Stimulated activated naive CD8-positive, alpha-beta T cell treated with anti-CD3 and anti-CD28 coated beads, Interleukin-15, Interleukin-2, amounts not matched to agents 100 U/mL and 50 U/mL, for 24 hours (primary cell): ENCODE results near the gene COL6A1.
"Not testable (repeated sequence)": the region's sequence is repeated elsewhere in the genome, so short reads cannot be mapped to it uniquely, and the experiment has no call there.

Experiments
- ATAC-seq: fragments of 150-1000 bp; cut with Tn5 transposase; one replicate; pipeline ENCODE4 v1.10.0; 2021
- DNase-seq: peaks from one replicate; pipeline ENCODE4 v3.0.0; 2021

Gene COL6A1

DNA sequence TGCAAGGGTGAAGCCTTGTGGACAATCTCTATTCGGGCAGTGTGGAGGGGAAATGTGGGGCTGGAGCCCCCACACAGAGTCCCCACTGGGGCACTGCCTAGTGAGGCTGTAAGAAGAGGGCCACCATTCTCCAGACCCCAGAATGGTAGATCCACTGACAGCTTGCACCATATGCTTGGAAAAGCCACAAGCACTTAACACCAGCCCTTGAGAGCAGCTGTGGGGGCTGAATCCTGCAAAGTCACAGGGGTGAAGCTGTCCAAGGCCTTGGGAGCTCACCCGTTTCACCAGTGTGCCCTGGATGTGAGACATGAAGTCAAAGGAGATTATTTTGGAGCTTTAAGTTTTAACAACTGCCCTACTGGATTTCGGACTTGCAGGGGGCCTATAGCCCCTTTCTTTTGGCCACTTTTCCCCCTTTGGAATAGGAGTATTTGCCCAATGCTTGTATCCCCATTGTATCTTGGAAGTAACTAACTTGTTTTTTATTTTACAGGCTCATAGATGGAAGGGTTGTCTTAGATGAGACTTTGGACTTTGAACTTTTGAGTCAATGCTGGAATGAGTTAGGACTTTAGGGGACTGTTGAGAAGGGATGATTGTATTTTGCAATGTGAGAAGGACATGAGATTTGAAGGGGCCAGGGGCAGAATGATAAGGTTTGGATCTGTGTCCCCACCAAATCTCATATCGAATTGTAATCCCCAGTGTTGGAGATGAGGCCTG is 16.3 kb upstream of the COL6A1 start:
- ATAC-seq (no peak), DNase-seq (no peak)

DNA sequence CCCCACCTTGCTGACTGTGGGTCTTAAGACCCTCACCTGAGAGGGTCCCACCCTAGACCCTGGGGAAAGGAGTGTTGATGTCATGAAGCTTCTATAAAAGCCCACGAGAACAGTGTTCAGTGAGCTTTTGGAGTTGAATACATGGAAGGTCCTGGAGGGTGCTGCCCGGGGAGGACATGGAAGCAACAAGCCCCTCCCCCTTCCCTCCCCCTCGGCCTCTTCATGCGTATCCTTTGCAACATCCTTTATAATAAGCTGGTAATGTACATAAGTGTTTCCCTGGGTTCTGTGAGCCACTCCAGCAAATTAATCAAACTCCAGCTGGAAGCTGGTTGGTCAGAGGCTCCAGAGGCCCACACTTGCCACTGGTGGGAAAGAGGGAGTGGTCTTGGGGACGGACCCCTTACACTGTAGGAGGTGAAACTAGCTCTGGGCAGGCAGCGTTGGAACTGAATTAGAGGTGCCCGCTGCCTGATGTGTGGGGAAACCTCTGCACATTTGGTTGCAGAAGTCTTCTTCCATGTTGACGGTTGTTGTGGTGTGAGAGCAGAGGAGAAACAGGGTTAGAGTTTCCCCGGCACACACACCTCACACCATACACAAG is 14.7 kb upstream of the COL6A1 start:
- DNase-seq (no peak), ATAC-seq (no peak)

DNA sequence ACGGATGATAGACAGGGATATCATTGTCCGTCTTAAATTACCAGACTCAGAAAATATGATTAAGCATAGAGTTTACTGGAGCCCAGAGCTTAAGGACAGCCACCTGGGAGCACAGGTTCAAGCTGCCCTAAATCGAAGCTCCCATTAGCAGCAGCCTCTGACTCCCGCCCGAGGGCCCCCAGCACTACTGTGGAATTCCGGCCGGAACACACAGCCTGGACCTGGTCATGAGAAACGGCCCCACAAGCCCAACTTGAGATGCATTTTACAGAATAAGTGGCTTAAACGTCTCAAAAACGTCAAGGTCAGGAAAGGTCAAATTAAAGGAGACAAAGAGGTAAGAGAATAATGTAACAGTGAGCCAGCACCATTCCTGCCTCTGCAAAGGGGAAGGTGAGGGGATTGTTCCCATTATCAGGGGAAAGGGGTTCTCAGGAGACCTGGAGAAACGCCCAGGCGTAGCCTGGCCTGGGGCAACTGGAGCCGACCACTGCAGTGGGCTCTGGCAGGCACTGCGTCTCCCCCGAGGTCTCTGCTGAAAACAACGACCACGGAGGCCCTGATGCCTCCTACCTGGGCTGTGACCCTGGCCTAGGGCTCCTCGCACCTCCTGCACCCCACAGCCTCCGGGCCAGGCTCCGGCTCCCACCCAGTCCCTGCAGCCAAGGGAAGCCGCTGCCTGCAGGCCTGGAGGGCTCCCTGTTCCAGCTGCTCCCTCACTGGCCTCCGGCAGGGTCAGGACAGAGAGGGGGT is 11.5 kb upstream of the COL6A1 start:
- DNase-seq (no peak), ATAC-seq (no peak)

DNA sequence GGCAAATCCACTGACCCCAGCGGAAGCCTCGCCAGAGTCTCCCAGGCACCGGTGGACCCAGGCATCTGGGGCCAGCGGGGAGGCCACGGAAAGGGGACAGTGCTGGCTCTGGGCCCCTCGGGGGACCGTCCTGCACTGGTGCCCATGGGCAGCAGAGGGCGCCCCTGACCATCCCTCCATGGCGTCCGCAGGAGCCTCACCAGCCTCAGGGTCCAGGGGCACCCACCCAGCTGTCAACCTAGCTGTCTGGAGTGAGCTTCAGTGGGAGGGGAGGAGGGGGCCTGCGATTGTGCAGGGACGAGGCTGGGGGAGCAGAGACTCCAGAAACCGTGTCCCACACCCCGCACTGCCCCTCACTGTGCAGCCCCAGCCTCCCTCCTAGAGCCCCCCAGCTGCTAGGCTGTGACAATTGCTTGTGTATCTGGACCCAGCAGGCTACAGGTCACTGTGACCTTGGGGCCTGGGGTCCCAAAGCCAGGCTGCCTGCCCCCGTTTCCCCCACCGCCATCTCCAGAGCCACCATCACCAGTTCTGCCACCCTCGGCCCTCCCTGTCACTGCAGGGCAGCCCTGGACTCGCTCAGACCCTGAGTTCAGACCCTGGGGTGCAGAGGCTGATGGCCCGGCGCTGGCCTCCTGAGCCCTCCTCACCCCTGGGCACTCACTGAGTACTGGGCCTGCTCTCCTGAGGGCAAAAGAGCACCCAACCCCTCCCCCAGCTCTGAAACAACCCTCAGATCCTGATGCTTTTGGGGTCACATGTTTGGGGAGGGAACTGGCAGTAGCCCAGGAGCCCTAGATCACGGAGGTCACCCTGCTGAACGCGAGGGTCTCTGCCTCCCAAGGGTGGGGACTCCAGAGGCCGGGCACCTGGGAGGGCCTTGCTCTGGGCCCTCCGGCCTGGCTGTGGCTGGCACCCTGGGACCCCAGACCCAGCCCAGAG is 10.6 kb upstream of the COL6A1 start:
- ATAC-seq (peak; percentile 62), DNase-seq (peak; percentile 80)

DNA sequence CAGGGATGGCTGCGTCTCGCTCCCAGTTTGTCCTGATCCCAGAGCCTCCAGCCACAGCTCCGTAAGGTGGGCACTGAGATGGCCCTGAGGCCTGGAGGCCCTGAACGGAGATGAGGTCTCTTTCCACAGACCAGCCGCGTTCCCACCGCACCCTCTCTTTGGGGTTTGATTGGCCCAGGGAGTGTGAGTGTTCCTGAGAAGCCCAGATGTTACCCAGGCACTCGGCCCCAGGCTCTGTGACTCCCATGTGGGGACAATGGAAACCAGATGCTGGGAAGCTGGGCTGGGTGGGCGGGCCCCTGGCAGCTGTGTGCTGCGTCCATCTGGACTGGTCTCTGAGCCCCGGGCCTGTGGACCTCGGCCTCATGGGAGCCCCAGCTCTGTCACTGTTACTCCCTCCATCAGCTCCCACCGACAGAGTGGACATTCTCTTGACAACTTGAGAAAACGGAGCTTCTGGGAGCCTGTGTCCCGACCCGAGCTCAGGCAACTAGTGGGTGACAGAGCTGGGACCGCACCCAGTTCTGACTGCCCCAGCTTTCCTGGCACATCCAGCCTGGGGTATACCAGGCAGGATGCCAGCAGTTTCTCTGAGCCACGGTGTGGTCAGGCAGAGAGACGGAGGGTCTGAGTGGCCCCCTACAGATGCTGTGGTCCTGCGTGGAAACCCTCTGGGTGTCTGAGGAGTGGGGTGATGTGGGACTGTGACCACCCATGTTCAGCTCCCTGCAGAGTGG is 9.8 kb upstream of the COL6A1 start:
- ATAC-seq (no peak), DNase-seq (no peak)

DNA sequence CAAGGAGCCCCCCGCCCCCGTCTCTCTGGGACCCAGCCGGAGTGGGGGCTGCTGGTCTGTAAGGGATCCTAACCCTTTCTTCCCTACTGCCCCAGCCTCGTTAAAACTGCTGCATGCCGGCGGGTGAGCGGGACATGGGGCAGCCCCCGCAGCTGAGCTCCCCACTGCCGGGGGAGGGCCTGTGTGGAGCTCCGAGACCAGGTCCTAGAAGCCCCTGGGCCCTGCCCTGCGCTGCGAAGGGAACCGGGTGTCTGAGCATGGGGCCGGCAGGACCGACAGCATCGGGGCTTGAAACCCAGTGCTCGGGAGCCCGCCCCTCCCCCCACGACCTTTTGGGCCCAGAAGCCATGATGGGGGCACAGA is 9.2 kb upstream of the COL6A1 start:
- ATAC-seq (no peak), DNase-seq (peak; percentile 18)

DNA sequence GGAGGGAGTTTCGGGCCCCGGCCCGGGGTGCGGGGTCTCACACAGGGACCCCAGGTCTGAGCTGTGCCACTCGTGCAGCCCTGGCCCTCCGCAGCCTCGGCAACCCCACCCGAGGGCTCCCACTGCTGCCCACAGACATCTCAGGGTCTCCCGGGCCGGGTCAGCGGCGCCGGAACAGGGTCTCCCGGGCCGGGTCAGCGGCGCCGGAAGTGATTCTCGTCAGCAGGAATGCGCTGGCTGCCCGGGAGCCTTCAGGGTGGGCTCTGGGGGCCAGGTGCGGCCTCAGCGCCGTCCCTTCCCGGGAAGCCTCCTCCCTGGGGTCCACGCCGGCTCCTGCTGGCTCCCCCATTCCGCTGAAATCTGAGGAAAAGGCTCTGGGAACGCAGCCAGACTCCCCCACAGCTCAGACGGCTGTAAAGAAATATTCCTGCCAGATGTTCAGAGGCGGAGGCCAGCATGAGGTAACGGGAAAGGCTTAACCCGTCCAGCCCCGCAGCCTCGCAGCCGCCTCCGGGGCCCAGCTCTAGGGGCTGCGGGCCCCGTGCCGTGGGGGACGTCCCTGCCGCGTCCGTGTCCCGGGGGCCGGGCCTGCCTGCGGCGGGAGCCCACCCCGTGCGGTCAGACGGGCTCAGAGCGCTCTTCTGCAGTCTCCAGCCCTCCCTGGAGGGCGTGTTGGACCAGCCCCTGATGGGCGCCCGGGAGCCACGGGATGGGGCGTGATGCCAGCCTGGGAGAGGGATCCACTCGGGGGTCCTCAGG is 8.7 kb upstream of the COL6A1 start:
- ATAC-seq (peak; percentile 8), DNase-seq (peak; percentile 28)

DNA sequence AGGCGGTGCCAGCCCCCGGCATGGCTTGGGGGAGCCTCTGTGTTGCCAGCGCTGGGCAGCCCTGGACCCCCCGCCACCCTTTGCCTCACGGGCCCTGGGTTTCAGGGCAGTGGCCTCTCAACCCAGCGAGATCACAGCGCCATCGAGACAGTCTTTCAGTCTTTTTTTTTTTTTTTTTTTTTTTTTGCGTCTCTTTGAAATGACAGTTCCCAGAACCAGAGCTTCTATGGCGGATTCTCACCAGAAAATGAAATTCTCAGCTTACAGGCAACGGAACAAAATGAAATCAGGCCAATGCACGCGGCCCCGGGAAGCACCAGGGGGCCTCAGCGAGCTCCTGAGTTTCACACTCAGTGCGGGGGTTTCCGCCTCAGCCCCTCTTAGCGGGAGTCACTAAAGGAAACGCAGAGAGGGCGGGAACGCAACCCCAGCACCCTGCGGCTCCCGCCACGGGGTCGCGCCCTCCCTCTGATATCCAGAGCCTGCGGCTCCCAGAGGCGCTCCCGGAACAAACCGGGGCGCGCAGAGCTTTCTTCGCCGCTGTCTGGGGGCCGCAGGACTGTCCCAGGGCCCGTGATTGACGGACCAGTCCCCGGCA is 8.0 kb upstream of the COL6A1 start:
- DNase-seq (peak; percentile 88), ATAC-seq (peak; percentile 80)

DNA sequence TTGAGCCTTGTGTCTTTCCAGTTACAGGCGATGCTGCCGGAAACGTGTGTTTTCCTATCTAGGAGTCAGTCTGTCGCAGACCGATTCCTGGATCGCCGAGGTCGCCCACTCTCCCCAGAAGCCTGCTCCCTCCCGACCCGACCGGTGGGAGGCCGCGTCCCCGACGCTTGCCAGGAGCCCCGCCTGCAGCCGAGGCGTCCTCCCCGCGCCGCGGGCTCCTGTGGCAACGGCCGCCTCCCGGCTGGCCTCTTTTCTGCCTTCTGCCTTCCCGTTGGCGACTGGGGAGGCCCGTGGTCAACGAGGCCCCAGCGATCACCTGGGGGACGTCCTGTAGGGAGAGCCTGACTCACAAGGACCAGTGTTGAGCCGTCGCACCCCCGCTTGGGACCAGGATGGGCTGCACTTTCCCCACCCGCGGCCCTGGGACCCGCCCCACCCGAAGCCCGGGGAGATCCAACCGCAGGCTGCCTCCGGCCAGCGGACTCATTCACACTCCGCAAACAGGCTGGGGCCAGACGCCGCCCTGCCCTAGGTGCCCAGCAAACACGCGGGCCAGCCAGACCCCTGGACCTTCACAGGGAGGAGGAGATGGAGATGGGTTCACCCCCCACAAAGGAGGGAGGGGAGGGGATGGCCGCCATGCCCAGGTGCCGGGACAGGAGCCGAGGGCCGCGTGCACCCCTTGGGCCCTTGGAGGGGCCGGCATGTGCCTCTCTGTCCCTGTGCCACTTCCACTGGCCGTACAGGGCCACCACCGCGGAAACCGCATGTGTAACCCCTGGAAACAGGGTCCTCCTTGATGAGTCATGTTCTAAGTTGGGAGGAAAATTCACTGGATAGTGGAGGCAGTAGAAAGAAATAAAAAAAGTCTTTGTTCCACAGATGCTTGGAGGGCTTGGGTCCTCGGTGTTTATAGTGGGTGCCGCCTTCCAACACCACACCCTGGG is 7.2 kb upstream of the COL6A1 start:
- peak; percentile 13 for ATAC-seq
- peak; percentile 55 for DNase-seq

DNA sequence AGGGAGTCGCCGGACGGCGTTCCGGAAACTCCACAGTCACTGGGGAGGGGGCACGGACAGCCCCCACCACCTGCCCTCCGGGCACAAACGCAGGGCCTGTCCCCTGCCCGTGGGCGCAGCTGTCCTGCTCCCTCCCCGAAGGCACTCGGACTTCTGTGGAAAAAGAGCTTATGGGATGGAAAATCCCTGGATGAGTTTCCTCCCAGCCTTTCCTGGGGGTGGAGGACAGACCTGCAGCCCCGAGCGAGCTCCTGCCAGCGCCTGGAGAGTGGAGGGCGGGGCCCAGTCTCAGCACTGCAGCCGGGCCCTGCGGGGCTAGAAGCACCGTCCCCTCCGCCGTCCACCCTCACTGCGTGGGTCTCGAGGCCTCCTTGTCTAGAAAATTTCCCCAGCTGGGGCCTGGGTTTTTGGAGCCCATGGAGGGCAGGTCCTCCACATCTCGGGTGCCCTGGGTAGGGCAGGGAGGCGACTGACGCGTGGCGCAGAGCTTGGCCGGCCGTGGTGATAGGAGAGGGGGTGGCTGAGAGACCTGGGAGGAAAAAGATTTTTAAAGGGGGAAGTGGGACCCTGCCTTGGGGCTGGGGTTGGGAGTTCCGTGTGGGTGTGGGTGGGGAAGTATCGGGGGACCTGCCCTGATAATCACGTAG is 6.4 kb upstream of the COL6A1 start:
- ATAC-seq (no peak), DNase-seq (peak; percentile 17)

DNA sequence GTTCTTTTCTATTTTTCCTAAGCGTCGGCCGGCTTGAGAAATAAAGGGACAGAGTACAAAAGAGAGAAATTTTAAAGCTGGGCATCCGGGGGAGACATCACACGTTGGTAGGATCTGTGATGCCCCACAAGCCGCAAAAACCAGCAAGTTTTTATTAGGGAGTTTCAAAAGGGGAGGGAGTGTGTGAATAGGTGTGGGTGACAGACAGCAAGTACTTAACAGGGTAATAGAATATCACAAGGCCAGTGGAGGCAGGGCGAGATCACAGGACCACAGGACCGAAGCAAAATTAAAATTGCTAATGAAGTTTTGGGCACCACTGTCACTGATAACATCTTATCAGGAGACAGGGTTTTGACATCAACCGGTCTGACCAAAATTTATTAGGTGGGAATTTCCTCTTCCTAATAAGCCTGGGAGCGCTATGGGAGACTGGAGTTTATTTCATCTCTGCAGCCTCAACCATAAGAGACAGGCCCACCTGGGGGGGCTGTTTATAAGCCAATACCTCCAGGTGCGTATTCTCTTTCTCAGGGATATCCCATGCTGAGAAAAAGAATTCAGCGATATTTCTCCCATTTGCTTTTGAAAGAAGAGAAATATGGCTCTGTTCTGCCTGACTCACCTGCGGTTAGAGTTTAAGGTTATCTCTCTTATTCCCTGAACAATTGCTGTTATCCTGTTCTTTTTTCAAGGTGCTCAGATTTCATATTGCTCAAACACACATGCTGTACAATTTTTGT is 5.7 kb upstream of the COL6A1 start:
- not testable (repeated sequence) for ATAC-seq, DNase-seq

DNA sequence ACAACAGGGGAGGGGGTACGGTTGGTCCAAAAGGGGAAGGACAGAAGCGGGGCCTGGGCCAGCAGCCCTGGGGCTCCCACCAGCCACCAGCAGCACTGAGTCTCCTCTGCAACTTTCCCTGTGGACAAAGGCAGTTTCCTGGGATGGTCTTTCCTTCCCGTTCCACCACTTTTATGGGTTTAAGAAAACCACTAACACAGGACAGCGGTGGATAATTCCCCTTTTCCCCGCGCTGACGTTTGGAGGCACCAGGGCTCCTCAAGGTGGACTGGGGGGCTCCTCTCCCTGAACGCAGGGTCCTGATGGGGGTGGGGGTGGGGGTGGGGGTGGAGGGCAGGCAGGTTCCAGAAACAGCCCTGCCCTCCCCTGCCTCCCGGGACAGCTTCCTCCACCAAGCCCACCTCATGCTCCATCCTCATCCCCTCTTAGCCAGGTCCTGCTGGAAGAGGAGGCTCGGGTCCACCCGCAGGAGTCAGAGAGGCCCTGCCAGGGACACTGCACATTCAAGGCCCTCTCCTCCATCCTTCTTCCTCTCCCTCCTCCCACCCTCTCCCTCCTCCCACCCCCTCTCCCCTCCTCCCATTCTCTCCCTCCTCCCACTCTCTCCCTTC is 4.8 kb upstream of the COL6A1 start:
- DNase-seq, result no peak
- no peak for ATAC-seq

DNA sequence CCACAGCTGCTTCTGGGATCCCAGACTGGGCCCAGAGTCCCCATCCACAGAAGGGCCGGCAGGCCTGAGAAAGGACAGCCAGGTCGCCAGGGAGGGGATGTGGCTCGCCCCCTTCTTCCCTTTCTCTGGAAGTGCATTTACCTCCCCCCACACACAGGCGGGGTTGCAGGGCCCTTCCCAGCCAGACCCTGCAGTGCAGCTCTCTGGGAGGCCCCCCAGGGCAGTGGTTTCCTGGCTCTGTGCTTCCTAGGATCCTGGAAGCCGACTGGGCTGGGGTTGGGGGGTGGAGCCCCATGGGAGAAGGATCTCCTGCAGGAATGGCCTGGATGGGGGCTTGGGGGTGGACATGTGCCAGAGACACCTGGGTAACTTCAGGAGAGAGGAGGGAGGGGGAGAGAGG is 4.2 kb upstream of the COL6A1 start:
- DNase-seq, result no peak

DNA sequence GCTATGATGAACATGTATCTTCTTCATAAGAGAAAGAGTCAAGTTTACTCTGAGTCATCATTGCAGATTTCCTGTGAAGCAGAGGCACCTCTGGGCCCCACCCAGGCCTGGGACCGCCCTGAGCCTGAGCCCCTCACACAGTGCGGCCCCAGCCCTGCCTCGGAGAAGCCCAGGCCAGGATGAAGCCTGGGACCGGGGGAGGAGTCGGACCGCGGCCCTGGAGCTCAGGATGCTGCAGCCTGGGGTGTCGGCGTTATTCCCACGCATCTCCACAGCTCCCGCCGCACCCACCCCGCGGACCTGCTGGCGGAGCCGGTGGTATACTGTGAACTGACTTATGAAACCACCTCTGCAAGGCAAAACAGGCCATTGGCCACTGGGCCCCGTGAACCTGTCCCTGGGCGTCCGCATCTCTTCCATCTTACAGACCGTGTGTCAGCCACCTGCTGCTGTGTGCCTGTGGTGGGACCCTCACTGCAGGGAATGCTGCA is 2.4 kb upstream of the COL6A1 start:
- DNase-seq (peak; percentile 19), ATAC-seq (peak; percentile 51)

More for the DNA sequence above, 4.2 kb upstream of the COL6A1 start:
- no peak for ATAC-seq

DNA sequence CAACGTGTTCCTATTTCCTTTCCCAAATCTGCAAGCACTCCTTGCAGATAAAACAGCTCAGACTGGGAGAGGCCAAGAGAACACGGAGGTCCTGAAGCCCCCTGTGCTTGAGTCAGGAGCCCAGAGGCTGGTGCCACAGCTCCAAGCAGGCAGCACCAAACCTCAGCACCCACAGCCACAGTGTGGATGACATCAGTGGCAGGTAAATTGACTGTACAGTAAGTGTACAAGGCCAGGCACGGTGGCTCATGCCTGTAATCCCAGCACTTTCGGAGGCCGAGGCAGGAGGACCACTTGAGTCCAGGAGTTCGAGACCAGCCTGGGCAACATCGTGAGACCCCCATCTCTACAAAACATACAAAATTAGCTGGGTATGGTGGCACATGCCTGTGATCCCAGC is 1.9 kb upstream of the COL6A1 start:
- DNase-seq (peak; percentile 24), ATAC-seq (no peak)

DNA sequence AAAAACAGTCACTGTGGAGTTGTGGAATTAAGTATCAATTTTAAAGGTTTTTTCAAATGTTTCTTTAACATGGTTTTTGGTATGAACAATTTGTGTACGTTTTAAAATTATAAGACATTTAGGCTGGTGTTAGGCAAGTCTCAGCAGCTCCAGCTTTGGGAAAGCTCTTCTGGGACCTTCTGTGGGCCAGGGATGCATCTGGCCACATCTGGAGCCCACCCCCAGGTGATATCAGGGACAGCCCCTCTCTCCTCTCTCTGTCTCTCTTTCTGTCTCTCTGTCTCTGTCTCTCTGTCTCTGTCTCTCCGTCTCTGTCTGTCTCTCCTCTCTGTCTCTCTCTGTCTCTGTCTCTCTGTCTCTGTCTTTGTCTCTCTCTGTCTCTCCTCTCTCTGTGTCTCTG is 1.3 kb upstream of the COL6A1 start:
- ATAC-seq (no peak), DNase-seq (no peak)

DNA sequence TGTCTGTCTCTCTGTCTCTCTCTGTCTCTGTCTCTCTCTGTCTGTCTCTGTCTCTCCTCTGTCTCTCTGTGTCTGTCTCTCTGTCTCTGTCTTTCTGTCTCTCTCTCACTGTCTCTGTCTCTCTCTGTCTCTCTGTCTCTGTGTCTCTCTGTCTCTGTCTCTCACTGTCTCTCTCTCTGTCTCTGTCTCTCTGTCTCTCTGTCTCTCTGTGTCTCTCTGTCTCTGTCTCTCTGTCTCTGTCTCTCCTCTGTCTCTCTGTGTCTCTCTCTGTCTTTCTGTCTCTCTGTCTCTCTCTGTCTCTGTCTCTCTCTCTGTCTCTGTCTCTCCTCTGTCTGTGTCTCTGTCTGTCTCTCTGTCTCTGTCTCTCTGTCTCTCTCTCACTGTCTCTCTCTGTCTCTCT is 873 bp upstream of the COL6A1 start:
- ATAC-seq (no peak), DNase-seq (no peak)
